OCI-LY7 (cell line): ENCODE data around the gene CORO7. TPM values are rescaled to one million over a fixed set of nuclear protein-coding genes. Genes with fewer than 3 reads are reported as not detected.
A peak's percentile ranks its signal among the peaks of the same experiment; 100 is the strongest.

Source experiments
- BruUV-seq: library from RNA; stranded (reverse); fragments of 400-500 nt; replicated peaks from 2 replicates; lab custom pipeline; 2021; lab: Mats Ljungman, UMichigan
- CTCF ChIA-PET: fragments of 300-600 bp; sonication (Branson Sonifier 250); formaldehyde crosslinking; loops from one replicate; lab custom pipeline; 2022; ENCODE audit warnings: antibody characterized with exemption; ENCODE audit not compliant: unreplicated experiment; lab: Charles Lee
- POLR2A ChIA-PET: fragments of 300-600 bp; sonication (Branson Sonifier 250); formaldehyde crosslinking; loops from one replicate; lab custom pipeline; 2022; ENCODE audit warnings: antibody characterized with exemption; lab: Charles Lee
- DNase-seq: peaks from one replicate; pipeline ENCODE4 v3.0.0-alpha.2; 2015; ENCODE audit warnings: low spot score
- H2AFZ ChIP-seq: fragments of 200-600 bp; sonication (generic), shearing (Covaris generic); 2 replicates; pipeline ENCODE4 v1.6.1; 2014; ENCODE audit warnings: mild to moderate bottlenecking, antibody characterized with exemption, low read length, moderate library complexity
- H3K27ac ChIP-seq: fragments of 200-600 bp; sonication (generic); 2 replicates; pipeline ENCODE4 v1.5.1; 2014; ENCODE audit warnings: mixed run types, low read depth, mild to moderate bottlenecking, moderate library complexity, low read length, inconsistent platforms; ENCODE audit not compliant: poor library complexity, severe bottlenecking
- H3K36me3 ChIP-seq: fragments of 200-600 bp; sonication (generic); 2 replicates; pipeline ENCODE4 v1.6.1; 2014; ENCODE audit warnings: mild to moderate bottlenecking, antibody characterized with exemption, low read length, moderate library complexity, mixed read lengths; ENCODE audit not compliant: insufficient read depth
- H3K4me1 ChIP-seq: fragments of 200-600 bp; sonication (generic); 2 replicates; pipeline ENCODE4 v1.5.1; 2014; ENCODE audit warnings: mild to moderate bottlenecking, low read length; ENCODE audit not compliant: insufficient read depth, poor library complexity, severe bottlenecking
- H3K4me2 ChIP-seq: fragments of 200-600 bp; sonication (generic); 2 replicates; pipeline ENCODE4 v1.6.1; 2014; ENCODE audit warnings: mild to moderate bottlenecking, low read length
- H3K4me3 ChIP-seq: fragments of 200-600 bp; sonication (generic); 2 replicates; pipeline ENCODE4 v1.5.1; 2014; ENCODE audit warnings: mild to moderate bottlenecking, low read depth, low read length; ENCODE audit not compliant: poor library complexity, severe bottlenecking
- H3K79me2 ChIP-seq: fragments of 200-600 bp; sonication (generic); 2 replicates; pipeline ENCODE4 v1.6.1; 2016; ENCODE audit warnings: low read depth, mild to moderate bottlenecking, low read length, moderate library complexity, mixed read lengths; ENCODE audit not compliant: insufficient read depth
- H3K9me2 ChIP-seq: fragments of 200-600 bp; sonication (generic); 2 replicates; pipeline ENCODE4 v1.6.1; 2016; ENCODE audit warnings: mild to moderate bottlenecking, low read length, mixed read lengths; ENCODE audit not compliant: insufficient read depth
- H3K9me3 ChIP-seq: fragments of 200-600 bp; sonication (generic); 2 replicates; pipeline ENCODE4 v1.6.1; 2014; ENCODE audit warnings: mild to moderate bottlenecking, mixed run types, low read length, mixed read lengths
- H4K20me1 ChIP-seq: fragments of 200-600 bp; sonication (generic); 2 replicates; pipeline ENCODE4 v1.6.1; 2014; ENCODE audit warnings: mild to moderate bottlenecking, antibody characterized with exemption, low read length, moderate library complexity, mixed read lengths; ENCODE audit not compliant: insufficient read depth
- CTCF ChIP-seq: fragments of 200-600 bp; sonication (generic); conservative IDR thresholded peaks from 2 replicates; pipeline ENCODE4 v1.5.1; 2014; ENCODE audit warnings: mild to moderate bottlenecking, antibody characterized with exemption, low read length, moderate library complexity, mixed read lengths
- EZH2phosphoT487 ChIP-seq: fragments of 200-600 bp; sonication (generic); IDR thresholded peaks from 2 replicates; pipeline ENCODE4 v1.6.1; 2018; ENCODE audit warnings: low read depth, borderline replicate concordance, mild to moderate bottlenecking, mixed run types, antibody characterized with exemption, low read length, moderate library complexity, mixed read lengths
- intact Hi-C: fragments of 100-400 bp; cut with micrococcal nuclease; formaldehyde crosslinking; loops from one replicate; pipeline ENCODE4 v1.10.0; 2022; ENCODE audit not compliant: unreplicated experiment
- total RNA-seq, 2 experiments: library from RNA; depleted of rRNA in 1 of 2; stranded (reverse); fragments of >200 nt in 1 of 2; shearing (Covaris generic) in 1 of 2; gene quantifications; 2 replicates each; pipeline ENCODE4 v1.2.3, GENCODE V29; 2014 to 2022

Gene CORO7
- total RNA-seq, 2 experiments from 2014 or later = 77.2 to 112 TPM

GRCh38 chr16:4364196-4365013 is 52.0 kb downstream of the CORO7 start:
- Histone ChIP-seq H3K27ac (no peak overlapping the region), H3K79me2 (no peaks in the 10 kb centered on the region), H3K9me2 (no peaks in the 10 kb centered on the region), H3K9me3 (no peaks in the 10 kb centered on the region), H4K20me1 (no peaks in the 10 kb centered on the region), H3K36me3 (peaks cover 67% of the 10 kb centered on the region), H3K4me1 (peaks cover 12% of the 10 kb centered on the region), H3K4me3 (no peak overlapping the region), H2AFZ (no peak overlapping the region), H3K4me2 (no peak overlapping the region)
- no TSS peak for BruUV-seq
- ChIA-PET POLR2A (no interaction called here), CTCF (interaction anchor here (0.7 kb wide), 1 partner anchor 107 kb away, joined by 3 read pairs; no protein-coding TSS in a partner anchor)
- no peak for TF ChIP-seq CTCF
- no peak for TF ChIP-seq EZH2phosphoT487
- DNase-seq = no peak
- intact Hi-C loops = no loop called here

- Histone ChIP-seq H3K36me3 (peaks cover 83% of the 10 kb centered on the region), H3K9me3 (no peaks in the 10 kb centered on the region), H3K27ac (peak overlapping the region; percentile 30), H3K4me1 (peaks cover 12% of the 10 kb centered on the region), H3K79me2 (no peaks in the 10 kb centered on the region), H3K4me2 (peak overlapping the region; percentile 11; the same call in 1 of the 2 replicates), H4K20me1 (no peaks in the 10 kb centered on the region), H3K9me2 (no peaks in the 10 kb centered on the region), H3K4me3 (no peak overlapping the region), H2AFZ (no peak overlapping the region)
- peak; percentile 16 for DNase-seq
- no peak for TF ChIP-seq CTCF
- ChIA-PET CTCF (no interaction called here), POLR2A (no interaction called here)
- intact Hi-C loops = no loop called here
- no TSS peak for BruUV-seq
Observed at GRCh38 chr16:4362476-4363135, 53.8 kb downstream of the CORO7 start.

- H3K9me2 ChIP-seq = no peaks in the 10 kb centered on the region
- no TSS peak for BruUV-seq
Observed at GRCh38 chr16:4361944-4362311, 54.5 kb downstream of the CORO7 start.

More at GRCh38 chr16:4361944-4362311, 54.5 kb downstream of the CORO7 start:
- no peak overlapping the region for H2AFZ ChIP-seq
- H3K4me1 ChIP-seq = peaks cover 12% of the 10 kb centered on the region
- no peak overlapping the region for H3K4me3 ChIP-seq
- H3K79me2 ChIP-seq = no peaks in the 10 kb centered on the region
- ChIA-PET POLR2A (no interaction called here), CTCF (no interaction called here)
- no peaks in the 10 kb centered on the region for H4K20me1 ChIP-seq
- no peaks in the 10 kb centered on the region for H3K9me3 ChIP-seq
- H3K27ac ChIP-seq = no peak overlapping the region
- H3K36me3 ChIP-seq = peaks cover 79% of the 10 kb centered on the region
- DNase-seq = no peak
- no peak for TF ChIP-seq CTCF
- TF ChIP-seq EZH2phosphoT487 = no peak
- intact Hi-C loops = no loop called here
- H3K4me2 ChIP-seq = no peak overlapping the region
